Activated CD4-positive, alpha-beta T cell treated with anti-CD3 and anti-CD28 coated beads for 4 hours (primary cell): ENCODE results near the gene KCNJ9.
"Not testable (repeated sequence)": the region's sequence is repeated elsewhere in the genome, so short reads cannot be mapped to it uniquely, and the experiment has no call there.

ENCODE experiments used
- DNase-seq, 2 donors: peaks; one replicate each; pipeline ENCODE4 v3.0.0-alpha.2; 2020

KCNJ9 gene

DNA sequence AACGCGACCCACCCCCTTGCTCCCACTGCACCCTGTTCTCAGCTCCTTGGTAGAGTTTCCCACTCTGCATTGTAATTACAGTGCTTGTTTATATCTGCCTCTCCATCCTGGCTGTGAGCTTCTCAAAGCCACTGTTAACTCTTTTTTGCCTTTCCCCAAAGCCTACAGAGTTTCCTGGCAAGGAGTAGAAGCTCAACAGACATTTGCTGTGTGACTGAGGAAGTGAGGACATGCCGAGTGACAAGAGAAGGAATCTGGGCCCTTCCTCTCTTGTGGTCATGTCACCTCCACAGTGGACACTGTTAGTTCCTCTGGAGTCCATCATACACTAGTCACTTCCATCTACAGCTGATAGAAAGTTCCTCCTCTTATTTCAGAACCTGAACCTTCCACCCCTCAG lies 23.1 kb downstream of the KCNJ9 start:
- DNase-seq: no peak

DNA sequence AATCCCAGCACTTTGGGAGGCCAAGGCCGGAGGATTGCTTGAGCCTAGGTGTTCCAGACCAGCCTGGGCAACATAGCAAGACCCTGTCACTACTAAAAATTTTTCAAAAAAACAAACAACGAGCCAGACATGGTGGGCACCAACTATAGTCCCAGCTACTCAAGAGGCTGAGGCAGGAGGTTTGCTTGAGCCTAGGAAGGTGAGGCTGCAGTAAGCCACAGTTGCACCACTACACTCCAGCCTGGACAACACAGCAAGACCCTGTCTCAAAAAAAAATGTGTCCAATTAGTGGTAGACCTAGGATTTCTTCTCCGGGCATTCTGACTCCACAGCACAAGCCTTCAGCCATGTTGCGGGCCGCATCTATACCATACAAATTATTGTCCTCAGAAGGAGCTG lies 23.8 kb downstream of the KCNJ9 start:
- no peak for DNase-seq

DNA sequence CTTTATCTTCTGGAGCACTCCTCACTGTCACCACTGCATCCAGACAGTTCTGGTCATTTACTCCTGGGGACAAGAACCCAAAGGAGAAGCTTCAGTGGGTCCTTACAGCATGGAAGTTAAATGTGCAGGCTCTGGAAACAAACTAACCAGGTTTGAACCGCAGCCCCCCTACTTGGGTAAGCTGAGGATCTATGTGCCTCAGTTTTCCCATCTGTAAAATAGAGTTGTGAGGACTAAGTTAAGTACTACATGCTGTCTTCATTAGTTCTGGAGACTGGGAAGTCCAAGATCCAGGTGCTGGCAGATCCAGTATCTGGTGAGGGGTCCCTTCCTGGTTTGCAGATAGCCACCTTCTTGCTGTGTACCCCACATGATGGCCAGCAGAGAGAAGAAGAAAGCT lies 26.2 kb downstream of the KCNJ9 start:
- no peak for DNase-seq

DNA sequence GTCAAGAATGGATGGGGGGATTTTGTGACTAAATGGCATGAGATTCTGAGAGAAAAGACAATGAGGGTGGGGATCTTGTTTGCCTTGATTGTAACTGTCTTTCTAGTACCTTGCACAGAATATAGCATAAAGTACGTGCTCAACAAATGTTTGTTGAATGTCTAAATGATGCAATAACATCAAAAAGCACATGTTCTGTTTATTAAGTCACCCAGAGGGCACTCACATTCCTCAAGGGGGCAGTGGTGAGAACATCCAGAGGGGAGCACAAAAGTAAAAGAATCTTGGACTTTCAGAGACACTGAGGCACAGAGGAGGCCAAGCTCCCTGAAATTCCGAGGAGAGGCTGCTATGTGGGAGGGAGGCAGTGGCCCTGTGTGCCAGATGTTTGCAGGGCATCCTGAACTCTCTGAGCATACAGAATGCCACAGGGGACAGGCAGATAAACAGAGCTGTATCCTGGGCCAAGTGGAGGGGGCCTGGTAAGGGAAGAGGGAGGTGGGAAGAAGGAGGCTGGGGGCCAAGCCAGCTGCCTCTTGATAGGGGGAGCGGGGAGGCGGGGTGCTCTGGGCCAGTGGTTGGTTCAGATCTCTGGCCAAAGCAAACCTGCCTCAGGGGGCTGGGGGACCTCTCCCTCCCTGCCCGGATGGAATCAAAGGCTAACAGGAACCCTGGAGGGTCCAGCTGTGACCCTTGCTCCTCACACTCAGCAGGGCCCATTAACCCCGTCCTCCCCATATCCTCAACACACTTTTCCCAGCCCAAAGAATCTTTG lies 27.7 kb downstream of the KCNJ9 start:
- peak; percentile 40 to 45 for DNase-seq

DNA sequence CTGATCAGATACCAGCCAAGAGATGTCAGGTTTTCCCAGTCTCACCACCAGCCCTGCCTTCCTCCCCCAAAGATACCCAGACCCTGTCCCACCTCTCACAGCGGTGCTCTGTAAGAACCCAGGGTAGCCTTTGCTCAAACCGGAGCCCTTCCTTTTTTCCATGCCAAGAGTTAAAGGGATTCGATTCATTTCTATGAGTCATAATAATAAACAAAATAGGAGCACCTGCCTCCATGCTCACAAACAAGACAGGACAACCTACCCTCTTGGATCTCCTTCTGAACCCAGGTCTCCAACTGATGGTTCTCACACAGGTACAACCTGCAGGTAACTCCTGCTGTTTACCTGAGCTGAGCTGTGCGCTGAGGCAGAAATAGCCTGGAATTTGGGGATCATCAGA lies 28.3 kb downstream of the KCNJ9 start:
- no peak for DNase-seq

DNA sequence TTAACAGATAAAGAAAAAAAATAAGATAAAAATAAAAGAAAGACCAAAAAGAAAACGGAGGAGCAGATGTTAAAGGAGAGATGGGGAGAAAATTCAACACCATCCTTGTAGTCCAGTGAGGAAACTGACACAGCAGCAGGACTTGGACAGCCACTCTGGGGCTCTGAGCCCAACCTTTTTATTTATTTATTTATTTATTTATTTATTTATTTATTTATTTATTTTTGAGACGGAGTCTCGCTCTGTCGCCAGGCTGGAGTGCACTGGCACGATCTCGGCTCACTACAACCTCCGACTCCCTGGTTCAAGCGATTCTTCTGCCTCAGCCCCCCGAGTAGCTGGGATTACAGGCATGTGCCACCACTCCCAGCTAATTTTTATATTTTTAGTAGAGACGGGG lies 30.1 kb downstream of the KCNJ9 start:
- DNase-seq: not testable (repeated sequence)

DNA sequence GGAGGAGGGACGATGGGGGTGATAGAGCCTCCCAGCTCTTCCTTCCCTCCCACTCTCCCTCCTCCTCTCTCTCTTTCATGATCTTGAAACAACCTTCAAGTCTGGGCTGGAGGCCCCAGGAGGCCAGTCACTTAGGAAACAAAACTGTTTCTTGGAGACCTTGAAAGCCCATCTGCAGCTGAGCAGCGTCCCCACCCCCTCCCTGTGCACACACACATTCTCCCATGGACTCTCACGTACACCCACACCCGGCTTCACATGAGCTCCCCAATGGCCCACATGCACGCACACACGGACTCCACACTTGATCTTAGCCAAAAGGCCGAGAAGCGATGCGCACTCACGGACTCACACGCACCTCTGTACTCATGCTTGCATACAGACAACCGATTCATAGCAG lies 31.0 kb downstream of the KCNJ9 start:
- DNase-seq: no peak

DNA sequence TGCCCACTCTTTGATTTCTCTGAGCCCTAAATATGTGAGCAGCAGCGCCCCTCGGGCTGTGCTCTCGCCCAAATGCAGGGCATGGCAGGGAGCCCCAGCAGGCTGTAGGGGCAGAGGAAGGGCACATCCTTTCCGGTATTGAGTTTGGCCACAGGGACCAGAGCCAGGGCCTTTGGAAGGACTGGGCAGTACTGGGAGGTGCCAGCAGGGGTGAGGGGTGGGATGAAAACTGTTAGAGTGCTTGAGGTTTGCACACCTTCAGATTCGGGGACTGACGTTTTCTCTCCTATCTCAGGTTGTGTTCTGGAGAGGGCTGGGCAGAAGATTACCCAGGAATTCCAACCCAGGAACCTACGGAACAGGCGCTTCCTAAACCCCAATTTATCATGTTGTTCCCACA lies 32.1 kb downstream of the KCNJ9 start:
- DNase-seq: no peak

DNA sequence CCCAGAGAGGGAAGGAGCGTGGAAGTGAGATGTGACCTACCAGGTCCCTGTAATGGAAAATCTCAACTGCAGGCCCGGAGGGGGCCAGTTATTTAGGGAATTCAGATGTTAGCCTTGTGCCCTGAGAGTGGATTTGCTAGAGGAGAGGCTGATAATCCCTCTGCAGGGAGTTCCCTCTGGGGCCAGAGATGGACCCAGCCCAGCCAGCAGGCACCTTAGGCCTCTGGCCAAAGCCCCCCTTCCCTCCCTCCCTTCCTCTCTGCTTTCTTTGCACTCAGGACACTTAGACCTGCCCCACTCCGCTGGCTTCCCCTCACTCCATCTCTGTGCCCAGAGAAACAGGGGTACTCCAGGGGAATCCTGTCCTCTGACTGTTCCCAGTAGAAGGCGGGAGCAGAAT lies 32.7 kb downstream of the KCNJ9 start:
- no peak for DNase-seq

DNA sequence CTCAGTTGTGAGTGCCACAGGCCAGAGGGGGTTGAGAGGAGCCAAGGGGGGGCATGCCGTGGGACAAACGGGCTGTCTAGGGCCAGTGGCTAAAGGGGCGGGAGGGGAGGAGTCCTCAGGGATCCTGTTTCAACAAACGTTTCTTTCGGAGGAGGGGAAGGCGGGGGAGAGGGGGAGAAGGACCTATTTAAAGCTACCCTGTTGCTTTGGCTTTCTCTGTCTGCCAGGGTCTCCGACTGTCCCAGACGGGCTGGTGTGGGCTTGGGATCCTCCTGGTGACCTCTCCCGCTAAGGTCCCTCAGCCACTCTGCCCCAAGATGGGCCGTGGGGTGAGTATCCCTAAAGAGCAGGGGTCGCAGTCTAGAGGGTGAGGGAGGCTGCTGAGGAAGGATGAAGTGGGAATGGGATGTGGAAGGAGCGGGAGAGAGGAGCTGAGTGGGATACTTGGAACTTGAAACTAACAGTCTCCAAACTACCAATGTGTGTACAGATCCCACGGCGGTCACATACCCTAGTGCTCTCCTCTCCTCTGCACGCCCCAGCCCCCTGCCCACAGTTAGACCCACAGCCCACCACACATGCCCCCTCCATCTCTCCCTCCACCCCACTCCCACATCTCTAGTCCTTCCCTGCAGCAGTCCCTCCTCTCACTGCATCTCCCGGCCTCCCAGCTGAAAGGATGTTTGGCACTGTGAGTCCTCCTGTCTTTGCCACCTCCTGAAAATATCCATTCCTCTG lies 34.4 kb downstream of the KCNJ9 start, which contains the start of gene ATP1A2:
TSS of gene ATP1A2 (plus strand) at position 215 of the 738 bp plus-strand sequence. CDS start at position 318, 103 bp downstream.
- no peak for DNase-seq

DNA sequence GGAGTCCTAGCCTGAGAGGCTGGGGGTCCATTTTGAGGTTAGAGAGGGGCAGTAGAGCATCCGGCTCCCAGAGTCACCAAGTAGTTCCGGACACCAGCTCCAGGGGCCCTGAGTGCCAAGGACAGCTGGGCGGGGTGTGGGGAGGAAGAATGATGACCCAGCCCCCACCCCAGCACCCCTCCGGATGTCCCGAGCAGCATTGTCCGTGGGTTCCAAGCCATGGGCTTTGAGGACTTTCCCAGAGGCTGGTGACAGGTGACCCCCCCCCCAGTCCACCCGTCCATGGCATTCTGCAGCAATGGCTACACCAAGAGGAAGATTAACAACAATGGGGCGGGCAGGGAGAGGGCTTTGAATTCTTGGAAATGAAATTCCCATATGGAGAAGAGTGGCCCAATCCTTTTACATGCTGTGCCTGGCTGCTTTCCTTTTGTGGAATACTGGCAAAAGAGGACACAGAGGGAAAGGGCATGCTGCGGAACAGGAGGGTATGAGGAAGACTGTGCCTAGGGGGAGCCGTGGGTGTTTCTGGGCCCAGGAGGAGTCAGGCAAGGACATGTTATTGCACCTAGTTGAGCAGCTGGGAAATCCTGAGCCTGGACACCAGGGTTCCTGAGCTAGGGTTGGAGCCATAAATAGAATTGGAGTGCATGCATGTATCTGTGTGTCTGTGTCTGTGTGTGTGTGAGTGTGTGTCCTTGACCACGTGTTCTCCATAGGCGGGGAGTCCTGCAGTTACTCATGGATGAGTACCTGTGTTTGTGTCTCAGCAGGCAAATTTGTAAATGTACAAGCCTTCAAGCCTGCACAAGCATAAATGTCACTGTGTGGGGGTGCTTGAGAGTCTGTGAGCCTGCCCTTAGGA lies 35.2 kb downstream of the KCNJ9 start:
- DNase-seq: no peak

DNA sequence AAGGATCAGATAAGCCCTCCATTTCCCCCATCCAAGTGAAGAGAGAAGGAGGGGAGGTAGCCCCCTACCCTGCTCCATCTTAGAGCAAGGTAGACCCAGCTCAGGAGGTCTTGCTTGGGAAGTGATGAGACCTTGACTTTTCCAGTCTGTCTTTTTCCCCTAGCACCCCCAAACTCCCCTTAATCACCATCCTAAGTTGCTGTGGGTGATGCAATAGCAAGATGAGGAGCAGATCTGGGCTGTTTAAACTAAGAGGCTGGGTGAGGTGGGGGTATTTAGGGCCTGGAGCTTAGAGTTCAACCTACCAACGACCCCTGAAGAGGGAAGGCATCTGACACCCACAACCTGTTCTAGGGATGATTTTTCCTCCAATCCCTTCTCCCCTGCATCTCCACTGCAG lies 36.0 kb downstream of the KCNJ9 start:
- no peak for DNase-seq

DNA sequence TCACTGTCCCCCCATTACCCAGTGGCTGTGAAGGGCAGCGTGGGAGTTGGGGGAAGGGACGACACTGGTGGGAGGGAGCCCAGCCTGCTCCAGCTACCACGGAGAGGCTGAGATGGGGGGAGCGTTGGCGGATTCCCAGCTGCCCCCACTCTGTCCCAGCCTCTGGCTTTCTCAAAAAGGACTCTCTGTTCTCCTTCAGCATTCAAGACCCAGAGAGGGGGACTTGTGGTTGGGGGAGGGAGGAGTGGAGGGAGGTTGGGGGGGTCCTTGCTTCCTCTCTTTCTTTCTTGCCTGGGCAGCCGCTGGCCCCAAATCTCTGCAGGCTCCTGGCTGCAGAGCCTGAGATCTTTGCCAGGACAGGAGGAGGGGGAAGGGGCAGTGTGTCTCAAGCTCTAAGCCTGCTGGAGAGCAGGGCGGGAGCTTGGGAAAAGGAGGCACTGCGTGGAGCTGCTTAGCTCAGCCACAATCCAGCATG lies 36.4 kb downstream of the KCNJ9 start:
- no peak for DNase-seq

DNA sequence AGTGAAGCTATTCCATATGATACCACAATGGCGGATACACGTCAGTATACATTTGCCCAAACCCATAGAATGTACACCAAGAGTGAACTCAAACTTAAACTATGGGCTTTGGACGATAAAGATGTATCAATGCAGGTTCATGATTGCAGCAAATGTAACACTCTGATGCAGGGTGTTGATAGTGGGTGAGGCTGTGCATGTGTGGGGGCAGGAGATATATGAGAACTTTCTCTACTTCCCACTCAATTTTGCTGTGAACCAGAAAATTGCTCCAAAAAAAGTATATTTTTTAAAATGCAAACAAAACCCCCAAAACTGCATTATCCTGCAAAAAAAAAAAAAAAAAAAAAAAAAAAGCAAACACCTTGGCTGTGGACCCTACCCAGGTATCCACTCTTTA lies 37.6 kb downstream of the KCNJ9 start:
- DNase-seq: no peak

DNA sequence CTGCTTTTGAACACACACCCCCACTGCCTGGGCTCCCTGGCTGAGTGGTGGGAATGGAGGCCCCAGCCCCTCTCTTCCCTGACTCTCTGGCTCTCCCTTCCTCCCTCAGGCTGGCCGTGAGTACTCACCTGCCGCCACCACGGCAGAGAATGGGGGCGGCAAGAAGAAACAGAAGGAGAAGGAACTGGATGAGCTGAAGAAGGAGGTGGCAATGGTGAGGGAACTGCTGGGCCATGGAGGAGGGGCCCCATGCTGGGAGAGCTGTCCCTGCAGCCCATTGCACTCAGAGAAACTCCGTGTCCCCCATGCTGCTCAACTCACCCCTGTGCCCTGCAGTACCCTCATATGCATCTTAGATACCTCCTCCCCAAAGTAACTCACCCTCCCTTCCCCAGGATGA lies 39.5 kb downstream of the KCNJ9 start:
- no peak for DNase-seq

DNA sequence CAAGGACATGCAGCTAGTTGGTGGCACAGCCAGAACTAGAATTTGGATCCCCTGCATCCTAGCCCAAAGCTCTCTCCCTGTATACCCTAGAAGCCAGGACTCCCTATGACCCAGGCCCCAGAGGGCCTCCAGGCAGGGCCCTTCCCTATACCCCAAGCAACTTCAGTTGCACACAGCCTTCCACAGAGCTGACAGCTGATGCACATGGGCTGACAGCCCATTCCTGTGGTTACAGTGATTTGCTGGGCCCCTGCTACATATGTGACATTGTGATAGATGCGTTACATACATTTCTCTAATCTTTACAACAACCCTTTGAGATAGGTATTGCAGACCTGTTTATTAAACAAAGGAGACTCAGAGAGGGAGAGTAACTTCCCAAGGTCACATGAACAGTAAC lies 40.0 kb downstream of the KCNJ9 start:
- DNase-seq: no peak

DNA sequence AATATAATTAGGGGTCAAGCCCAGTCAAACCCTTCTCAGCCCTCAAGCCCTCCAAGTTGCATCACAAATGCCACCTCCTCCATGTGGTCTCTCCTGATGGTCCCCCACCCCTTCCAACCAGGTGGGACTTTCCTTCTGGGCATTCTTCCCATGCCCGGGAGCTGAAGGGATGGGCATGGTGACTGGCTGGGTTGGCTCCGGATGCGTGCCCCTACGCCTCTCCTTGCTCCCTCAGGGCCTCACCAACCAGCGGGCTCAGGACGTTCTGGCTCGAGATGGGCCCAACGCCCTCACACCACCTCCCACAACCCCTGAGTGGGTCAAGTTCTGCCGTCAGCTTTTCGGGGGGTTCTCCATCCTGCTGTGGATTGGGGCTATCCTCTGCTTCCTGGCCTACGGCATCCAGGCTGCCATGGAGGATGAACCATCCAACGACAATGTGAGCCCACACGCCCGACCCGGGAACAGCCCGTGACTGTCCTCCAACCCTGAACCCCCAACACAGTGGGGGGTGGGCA lies 41.7 kb downstream of the KCNJ9 start:
- DNase-seq: no peak

DNA sequence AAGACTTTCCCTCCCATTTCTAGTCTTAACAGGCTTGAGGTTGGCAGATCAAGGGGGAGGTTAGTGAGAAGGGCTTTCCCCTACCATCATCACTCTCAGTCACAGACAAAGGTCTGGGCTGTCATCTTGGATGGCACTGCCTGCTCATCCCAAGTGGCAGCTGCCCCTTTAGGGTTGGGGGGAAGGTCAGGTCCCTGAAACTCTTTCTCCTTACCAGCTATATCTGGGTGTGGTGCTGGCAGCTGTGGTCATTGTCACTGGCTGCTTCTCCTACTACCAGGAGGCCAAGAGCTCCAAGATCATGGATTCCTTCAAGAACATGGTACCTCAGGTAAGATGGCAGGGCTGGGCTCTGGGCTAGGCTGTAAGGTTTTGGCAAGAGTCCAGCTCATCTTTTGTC lies 42.4 kb downstream of the KCNJ9 start:
- no peak for DNase-seq

DNA sequence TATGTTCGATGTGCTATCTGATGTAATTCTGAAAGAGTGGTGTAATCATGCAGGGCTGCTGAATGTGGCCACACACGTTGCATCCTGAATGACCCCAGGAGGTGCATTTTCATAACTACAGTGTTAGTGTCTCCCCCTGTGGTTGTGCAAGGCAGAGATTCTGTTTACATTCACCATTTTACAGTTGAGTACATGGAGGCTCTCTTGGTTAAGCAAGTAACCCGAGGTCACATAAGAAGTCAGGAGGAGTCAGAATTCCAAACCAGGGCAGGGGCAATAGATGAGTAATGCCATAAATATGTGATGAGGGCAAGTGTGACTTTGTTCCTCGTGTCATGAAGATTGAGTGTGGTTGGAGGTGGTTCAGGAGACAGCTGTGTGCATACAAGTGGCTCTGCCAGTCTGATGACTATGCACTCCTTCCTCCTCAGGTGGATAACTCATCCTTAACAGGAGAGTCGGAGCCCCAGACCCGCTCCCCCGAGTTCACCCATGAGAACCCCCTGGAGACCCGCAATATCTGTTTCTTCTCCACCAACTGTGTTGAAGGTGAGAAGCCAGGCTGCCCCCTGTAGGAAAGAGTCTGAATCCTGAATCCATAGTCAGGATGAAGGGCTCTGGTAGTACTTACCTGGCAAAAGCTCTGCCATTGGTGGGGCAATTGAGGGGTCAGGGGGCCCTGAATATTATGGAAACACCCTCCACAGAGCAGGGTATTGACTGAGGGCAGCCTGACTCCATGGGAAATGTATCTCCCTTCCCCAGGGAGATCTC lies 43.6 kb downstream of the KCNJ9 start:
- DNase-seq: no peak

DNA sequence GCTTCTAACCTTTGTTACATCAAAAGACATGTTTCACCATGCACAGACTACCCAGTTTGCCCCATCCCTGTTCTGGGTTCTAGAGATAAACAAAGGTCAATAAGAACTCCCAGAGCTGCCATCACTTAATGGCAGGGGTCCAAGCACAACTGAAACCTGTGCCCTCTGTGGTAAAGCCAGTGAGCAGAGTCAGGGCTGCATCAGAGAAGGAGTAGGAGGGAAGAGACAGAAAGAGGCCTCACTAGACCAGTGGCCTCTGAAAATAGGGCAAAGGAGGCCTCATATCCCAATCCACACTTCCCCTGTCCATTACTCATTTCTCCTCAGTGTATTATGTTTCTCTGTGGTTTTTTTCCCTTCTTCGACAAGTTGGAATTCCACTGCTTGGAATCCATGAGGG lies 44.4 kb downstream of the KCNJ9 start:
- no peak for DNase-seq

DNA sequence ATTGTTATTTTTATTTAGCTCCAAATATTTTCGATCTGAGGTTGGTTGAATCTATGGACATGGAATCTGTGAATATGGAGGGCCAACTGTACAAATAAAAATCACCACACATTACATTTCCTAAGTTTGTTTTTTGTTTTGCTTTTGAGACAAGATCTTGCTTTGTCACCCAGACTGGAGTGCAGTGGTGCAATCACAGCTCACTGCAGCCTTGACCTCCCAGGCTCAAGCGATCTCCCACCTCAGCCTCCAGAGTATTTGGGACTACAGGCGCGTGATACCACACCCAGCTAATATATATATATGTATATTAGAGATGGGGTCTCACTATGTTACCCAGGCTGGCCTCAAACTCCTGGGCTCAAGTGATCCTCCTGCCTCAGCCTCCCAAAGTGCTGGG lies 45.0 kb downstream of the KCNJ9 start:
- DNase-seq: not testable (repeated sequence)

DNA sequence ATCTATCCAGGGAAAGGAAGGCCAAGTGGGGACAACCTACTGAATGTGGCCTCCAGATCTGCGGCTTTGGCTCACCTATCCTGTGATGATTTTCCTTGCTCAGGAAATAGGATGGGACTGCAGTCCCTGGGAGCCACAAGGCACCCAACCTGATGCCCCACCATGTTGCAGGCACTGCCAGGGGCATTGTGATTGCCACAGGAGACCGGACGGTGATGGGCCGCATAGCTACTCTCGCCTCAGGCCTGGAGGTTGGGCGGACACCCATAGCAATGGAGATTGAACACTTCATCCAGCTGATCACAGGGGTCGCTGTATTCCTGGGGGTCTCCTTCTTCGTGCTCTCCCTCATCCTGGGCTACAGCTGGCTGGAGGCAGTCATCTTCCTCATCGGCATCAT lies 46.0 kb downstream of the KCNJ9 start:
- DNase-seq: no peak
